Measurements from ENCODE around the gene RPS4Y2. TPM values are rescaled to one million over a fixed set of nuclear protein-coding genes. Genes with fewer than 3 reads are reported as not detected.

Gene RPS4Y2
- not detected for total RNA-seq

GRCh38 chrY:20755808-20756207 lies at the start of gene RPS4Y2:
TSS of gene RPS4Y2 (plus strand) at chrY:20756108. CDS start at chrY:20756164, 56 bp downstream.
- TF ChIP-seq CTCF (IDR thresholded peaks at IDR 0.05) (no peak), POLR2A (IDR thresholded peaks at IDR 0.05) (no peak), EP300 (IDR thresholded peaks at IDR 0.05) (no peak), POLR2AphosphoS5 (IDR thresholded peaks at IDR 0.05) (no peak)
- DNase-seq (ENCODE audit: low spot score in 2 of 2), result no peak
- Histone ChIP-seq H3K9me3 (no peaks in the 10 kb centered on the region), H3K27me3 (no peaks in the 10 kb centered on the region), H3K4me3 (no peak within 1 kb of the TSS), H3K36me3 (no peaks in the 10 kb centered on the region), H3K27ac (no peak within 1 kb of the TSS), H3K4me1 (no peaks in the 10 kb centered on the region)
- no CpG with 5 or more reads among the region's 20 CpGs for whole genome bisulfite sequencing

- Histone ChIP-seq H3K27ac (no peak overlapping the region), H3K9me3 (no peaks in the 10 kb centered on the region), H3K4me1 (no peaks in the 10 kb centered on the region), H3K4me3 (no peak overlapping the region), H3K27me3 (no peaks in the 10 kb centered on the region), H3K36me3 (no peaks in the 10 kb centered on the region)
- no peak for TF ChIP-seq EP300 (IDR thresholded peaks at IDR 0.05)
- no peak for TF ChIP-seq CTCF (IDR thresholded peaks at IDR 0.05)
- TF ChIP-seq POLR2AphosphoS5 (IDR thresholded peaks at IDR 0.05), result no peak
- no peak for TF ChIP-seq POLR2A (IDR thresholded peaks at IDR 0.05)
- WGBS, result no CpG with 5 or more reads among the region's 4 CpGs
- DNase-seq (ENCODE audit: low spot score in 2 of 2), result no peak
Measured at GRCh38 chrY:20714391-20714790, 41.5 kb upstream of the RPS4Y2 start.

GRCh38 chrY:20726184-20726907 lies 29.6 kb upstream of the RPS4Y2 start:
- Histone ChIP-seq H3K4me1 (no peaks in the 10 kb centered on the region), H3K36me3 (no peaks in the 10 kb centered on the region), H3K4me3 (no peak overlapping the region), H3K9me3 (no peaks in the 10 kb centered on the region), H3K27me3 (no peaks in the 10 kb centered on the region), H3K27ac (no peak overlapping the region)
- no peak for DNase-seq (ENCODE audit: low spot score in 2 of 2)
- TF ChIP-seq CTCF (IDR thresholded peaks at IDR 0.05) (no peak), POLR2AphosphoS5 (IDR thresholded peaks at IDR 0.05) (no peak), EP300 (IDR thresholded peaks at IDR 0.05) (no peak), POLR2A (IDR thresholded peaks at IDR 0.05) (no peak)
- no CpG with 5 or more reads among the region's 11 CpGs for WGBS

- TF ChIP-seq POLR2AphosphoS5 (IDR thresholded peaks at IDR 0.05) (no peak), CTCF (IDR thresholded peaks at IDR 0.05) (no peak), EP300 (IDR thresholded peaks at IDR 0.05) (no peak), POLR2A (IDR thresholded peaks at IDR 0.05) (no peak)
- no peak for DNase-seq (ENCODE audit: low spot score in 2 of 2)
- Histone ChIP-seq H3K27me3 (no peaks in the 10 kb centered on the region), H3K36me3 (no peaks in the 10 kb centered on the region), H3K9me3 (no peaks in the 10 kb centered on the region), H3K4me3 (no peak overlapping the region), H3K4me1 (no peaks in the 10 kb centered on the region), H3K27ac (no peak overlapping the region)
- no CpG with 5 or more reads among the region's 1 CpG for WGBS
Measured at GRCh38 chrY:20735200-20735599, 20.7 kb upstream of the RPS4Y2 start.

GRCh38 chrY:20739806-20740205 lies 16.1 kb upstream of the RPS4Y2 start:
- no peaks in the 10 kb centered on the region for H3K9me3 ChIP-seq
- H3K4me3 ChIP-seq, result no peak overlapping the region
- H3K36me3 ChIP-seq, result no peaks in the 10 kb centered on the region
- no peaks in the 10 kb centered on the region for H3K4me1 ChIP-seq
- no CpG with 5 or more reads among the region's 3 CpGs for WGBS
- no peaks in the 10 kb centered on the region for H3K27me3 ChIP-seq
- TF ChIP-seq EP300 (IDR thresholded peaks at IDR 0.05) (no peak), POLR2A (IDR thresholded peaks at IDR 0.05) (no peak), POLR2AphosphoS5 (IDR thresholded peaks at IDR 0.05) (no peak), CTCF (IDR thresholded peaks at IDR 0.05) (no peak)
- DNase-seq (ENCODE audit: low spot score in 2 of 2), result no peak
- no peak overlapping the region for H3K27ac ChIP-seq
